KBM-7 (cell line): Measurements from ENCODE around the gene KIF21B.

ENCODE experiments used
- DNase-seq: peaks from one replicate; pipeline ENCODE4 v3.0.0-alpha.2; 2015
- in situ Hi-C: fragments of 300-500 bp; cut with MboI; formaldehyde crosslinking; loops from 2 replicates; pipeline ENCODE4 v1.14.3; 2020; ENCODE audit warnings: low sequenced_read_pairs, low pct_unique_long_range_greater_than_20kb, mixed read lengths

Gene KIF21B

DNA sequence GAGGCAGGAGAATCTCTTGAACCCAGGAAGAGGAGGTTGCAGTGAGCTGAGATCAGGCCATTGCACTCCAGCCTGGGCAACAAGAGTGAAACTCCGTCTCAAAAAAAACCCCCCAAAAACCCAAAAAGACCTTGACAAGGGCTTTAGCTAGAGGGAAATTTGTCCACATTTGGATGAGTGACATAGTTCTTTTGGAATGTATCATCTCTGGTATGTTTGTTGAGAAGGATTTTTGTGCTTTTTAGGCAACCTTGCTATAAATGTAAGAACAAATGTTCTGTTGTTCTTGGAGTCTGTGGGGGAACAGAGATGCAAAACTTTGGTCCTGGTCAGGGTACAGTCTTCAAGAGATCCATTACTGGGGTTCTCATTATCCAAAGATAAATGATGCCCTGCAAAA is 99.9 kb downstream of the KIF21B start:
- in situ Hi-C loops, result no loop called here

DNA sequence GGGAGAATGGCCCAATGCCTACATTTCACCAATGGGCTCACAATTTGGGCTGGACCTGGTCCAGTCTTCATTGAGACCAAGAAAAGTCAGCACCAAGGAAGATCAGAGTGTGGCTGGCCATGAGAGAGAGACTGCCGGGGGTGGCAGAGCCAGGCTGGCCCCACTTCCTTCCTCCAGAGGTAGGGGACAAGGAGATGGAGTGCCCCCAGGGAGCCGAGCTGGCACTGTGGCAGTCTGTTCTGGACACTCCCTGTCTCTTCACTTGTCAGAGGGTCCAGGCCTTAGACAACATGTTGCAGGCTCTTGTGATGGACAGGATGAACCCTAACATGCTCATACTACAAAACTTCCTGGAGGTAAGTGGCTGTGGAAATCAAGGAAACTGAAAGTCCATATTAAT is 101.1 kb downstream of the KIF21B start:
- DNase-seq, result no peak
- in situ Hi-C loops, result no loop called here

More for the DNA sequence above, 99.9 kb downstream of the KIF21B start:
- no peak for DNase-seq

DNA sequence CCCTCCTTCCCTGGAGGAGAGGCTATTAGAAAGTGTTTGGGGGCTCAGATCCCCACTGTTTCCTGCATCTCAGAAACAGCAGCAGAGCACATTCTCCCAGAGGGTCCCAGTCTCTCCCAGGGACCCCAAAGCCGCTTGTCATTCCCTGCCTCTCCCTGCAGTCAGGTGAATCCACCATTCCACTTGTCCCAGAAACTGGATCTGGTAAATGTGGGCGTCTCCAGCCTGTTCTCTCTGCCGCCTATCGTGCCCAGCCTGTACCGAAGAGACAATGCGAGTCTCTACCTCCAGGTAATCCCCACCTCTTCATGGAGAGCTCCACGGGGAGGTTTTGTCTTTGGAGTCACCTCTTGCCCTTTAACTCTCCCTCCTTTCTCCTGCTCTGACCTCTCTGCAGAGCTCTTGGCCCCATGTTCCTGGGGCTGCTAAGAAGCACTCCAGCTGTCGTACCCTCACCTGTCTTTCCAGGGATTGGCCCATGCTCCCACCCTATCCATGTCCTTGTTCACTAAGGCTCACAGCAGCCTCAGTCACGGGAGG is 101.9 kb downstream of the KIF21B start:
- no peak for DNase-seq
- in situ Hi-C loops, result no loop called here
